H1 (cell line): ENCODE measurements around the gene OLAH. TPM values are rescaled to one million over a fixed set of nuclear protein-coding genes. Genes with fewer than 3 reads are reported as not detected.

Source experiments
- CTBP2 ChIP-seq: IDR thresholded peaks from 2 replicates; pipeline ENCODE4 v1.7.0; 2011; ENCODE audit warnings: borderline replicate concordance, mild to moderate bottlenecking, moderate library complexity, mixed read lengths, low read length; ENCODE audit not compliant: insufficient read depth, insufficient read length
- FOSL1 ChIP-seq: IDR thresholded peaks from 2 replicates; pipeline ENCODE4 v1.6.1; 2011; ENCODE audit warnings: mild to moderate bottlenecking, low read depth, low read length, moderate library complexity; ENCODE audit not compliant: insufficient read depth
- GABPA ChIP-seq: IDR thresholded peaks from 2 replicates; pipeline ENCODE4 v1.6.1; 2011; ENCODE audit warnings: mild to moderate bottlenecking, low read length, moderate library complexity, borderline replicate concordance; ENCODE audit not compliant: insufficient read depth
- POLR2A ChIP-seq, 2 experiments: IDR thresholded peaks; 1 replicate in 1 of 2; 2 replicates in 1 of 2; pipeline ENCODE4 v1.6.1; 2011; ENCODE audit warnings: low read depth in 2 of 2, low read length in 2 of 2, mild to moderate bottlenecking in 2 of 2; ENCODE audit errors: control extremely low read depth in 1 of 2
- polyA plus RNA-seq, 7 experiments: library from polyadenylated mRNA; depleted of rRNA in 3 of 7; stranded (reverse) in 5 of 7; unstranded in 2 of 7; fragments of >200 nt in 5 of 7; fragments of 200-250 nt in 2 of 7; gene quantifications; 1 replicate in 5 of 7; 2 replicates in 1 of 7; 4 replicates in 1 of 7; pipeline versions ENCODE4 v1.2.1 to v1.2.3, GENCODE V29; 2011 to 2013; ENCODE audit warnings: missing spikeins in 2 of 7, mixed read lengths in 2 of 7
- total RNA-seq: library from RNA; stranded (reverse); fragmentation: NEBNext Ultra II Directional; extraction: Animal tissue kit (Norgen Biotek cat#: 25700); gene quantifications from 2 replicates; pipeline ENCODE4 v1.2.1, GENCODE V29; 2021

OLAH gene
- total and polyA plus RNA-seq, 2 of the 8 experiments (the other 6 are each of a cell fraction or from before 2014, with no cell fraction given): not detected

DNA sequence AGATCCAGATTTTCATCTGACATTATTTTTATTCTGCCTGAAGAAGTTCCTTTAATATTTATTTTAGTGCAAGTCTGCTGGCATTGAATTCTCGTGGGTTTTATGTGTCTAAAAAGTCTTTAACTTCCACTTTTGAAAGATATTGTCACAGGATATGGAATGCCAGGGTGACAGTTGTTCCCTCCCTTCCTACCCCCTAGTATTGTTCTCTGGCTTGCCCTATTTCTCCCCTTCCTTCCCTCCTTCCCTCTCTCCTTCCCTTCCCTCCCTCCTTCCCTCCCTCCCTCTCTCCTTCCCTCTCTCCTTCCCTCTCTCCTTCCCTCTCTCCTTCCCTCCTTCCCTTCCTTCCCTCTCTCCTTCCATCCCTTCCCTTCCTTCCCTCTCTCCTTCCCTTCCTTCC lies 14.9 kb downstream of the OLAH start (continued):
- TF ChIP-seq GABPA: no peak
- no peak for TF ChIP-seq CTBP2
- no peak for TF ChIP-seq POLR2A (IDR thresholded peaks at IDR 0.05; ENCODE audit: control extremely low read depth in 1 of 2, low read depth in 2 of 2, low read length in 2 of 2)
- TF ChIP-seq FOSL1: no peak
